ENCODE measurements around the gene TMEM178A.

The TMEM178A gene

GRCh38 chr2:39663187-39663930, 2.4 kb upstream of the TMEM178A start:
- Histone ChIP-seq H3K14ac (ENCODE audit: low read length) (no peak overlapping the region), H3K4me3 (ENCODE audit: low read depth, low read length) (no peak overlapping the region), H3K36me3 (ENCODE audit: control insufficient read depth in 1 of 2, insufficient read depth in 2 of 2, low read length in 2 of 2) (no peaks in the 10 kb centered on the region), H3K9me3 (ENCODE audit: insufficient read depth, low read depth, low read length) (no peaks in the 10 kb centered on the region), H3K79me1 (ENCODE audit: low read length) (peaks cover 2% of the 10 kb centered on the region), H2AK5ac (ENCODE audit: low read length) (no peak overlapping the region), H3K4ac (ENCODE audit: low read depth, low read length) (no peak overlapping the region), H3K4me1 (ENCODE audit: control insufficient read depth in 1 of 2, insufficient read depth in 2 of 2, low read length in 2 of 2) (no peaks in the 10 kb centered on the region), H2AFZ (ENCODE audit: insufficient read depth, low read length, poor library complexity) (no peak overlapping the region), H4K91ac (ENCODE audit: low read depth, low read length) (no peak overlapping the region), H2BK5ac (ENCODE audit: low read depth, low read length, poor library complexity) (no peak overlapping the region), H2BK12ac (ENCODE audit: low read length) (no peak overlapping the region), H2BK120ac (ENCODE audit: insufficient read depth, low read length, poor library complexity) (no peak overlapping the region), H3K18ac (ENCODE audit: low read length) (no peak overlapping the region), H3K23ac (ENCODE audit: low read length) (no peak overlapping the region), H4K12ac (ENCODE audit: low read depth, low read length) (no peak overlapping the region), H4K8ac (ENCODE audit: low read depth, low read length) (no peak overlapping the region), H3K27ac (ENCODE audit: low read depth, low read length) (no peak overlapping the region), H3K27me3 (ENCODE audit: insufficient read depth, low read length) (peaks cover 35% of the 10 kb centered on the region), H3K4me2 (ENCODE audit: low read length) (no peak overlapping the region), H3K9ac (ENCODE audit: low read length) (no peak overlapping the region), H3K79me2 (ENCODE audit: control insufficient read depth, insufficient read depth, low read length, poor library complexity) (no peaks in the 10 kb centered on the region)
- DNase-seq: peak in 1 of 2 donors; percentile 48
- WGBS (ENCODE audit: extremely low coverage, insufficient coverage, insufficient read length): no CpG with 5 or more reads among the region's 2 CpGs

DNA sequence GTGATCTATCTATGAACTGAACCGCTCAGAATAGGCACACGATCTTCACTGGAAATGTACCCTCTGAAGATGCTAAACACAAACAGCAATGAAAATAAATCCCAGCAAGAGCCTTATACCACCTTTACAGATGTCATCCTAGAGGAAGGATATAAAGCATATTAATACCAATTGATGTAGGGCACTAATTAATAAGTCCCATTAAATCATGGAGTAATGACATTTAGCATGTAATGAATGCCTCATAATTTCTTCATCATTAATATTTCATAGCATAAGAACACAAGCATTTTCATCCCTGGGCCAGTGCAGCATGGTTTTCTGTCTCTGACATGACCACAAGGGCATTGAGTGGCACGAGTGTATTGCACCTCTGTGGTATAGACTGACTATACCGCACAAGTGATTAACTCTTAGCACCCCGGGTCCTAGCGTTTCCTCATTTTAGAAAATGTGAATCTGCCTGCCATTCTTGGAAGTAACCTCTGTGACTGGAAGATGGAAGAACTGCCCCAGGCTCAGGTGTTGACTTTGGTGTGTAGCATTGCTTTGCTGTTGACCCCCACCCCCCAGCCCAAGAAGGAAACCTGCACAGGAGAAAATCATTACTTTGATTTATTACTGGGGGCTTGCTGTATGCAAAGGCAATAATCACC, 1.4 kb upstream of the TMEM178A start:
- H3K23ac ChIP-seq (ENCODE audit: low read length): no peak overlapping the region
- no peaks in the 10 kb centered on the region for H3K79me2 ChIP-seq (ENCODE audit: control insufficient read depth, insufficient read depth, low read length, poor library complexity)
- no CpG with 5 or more reads among the region's 6 CpGs for WGBS (ENCODE audit: extremely low coverage, insufficient coverage, insufficient read length)
- no peak overlapping the region for H3K9ac ChIP-seq (ENCODE audit: low read length)
- H3K18ac ChIP-seq (ENCODE audit: low read length): no peak overlapping the region
- no peak overlapping the region for H3K4me2 ChIP-seq (ENCODE audit: low read length)
- no peaks in the 10 kb centered on the region for H3K4me1 ChIP-seq (ENCODE audit: control insufficient read depth in 1 of 2, insufficient read depth in 2 of 2, low read length in 2 of 2)
- no peak overlapping the region for H2AK5ac ChIP-seq (ENCODE audit: low read length)
- DNase-seq: no peak
- no peaks in the 10 kb centered on the region for H3K9me3 ChIP-seq (ENCODE audit: insufficient read depth, low read depth, low read length)
- no peak overlapping the region for H4K8ac ChIP-seq (ENCODE audit: low read depth, low read length)
- no peak overlapping the region for H2BK120ac ChIP-seq (ENCODE audit: insufficient read depth, low read length, poor library complexity)
- no peak overlapping the region for H3K4ac ChIP-seq (ENCODE audit: low read depth, low read length)
- H4K91ac ChIP-seq (ENCODE audit: low read depth, low read length): no peak overlapping the region
- H3K4me3 ChIP-seq (ENCODE audit: low read depth, low read length): no peak overlapping the region
- no peak overlapping the region for H3K14ac ChIP-seq (ENCODE audit: low read length)
- H2BK12ac ChIP-seq (ENCODE audit: low read length): no peak overlapping the region
- H2BK5ac ChIP-seq (ENCODE audit: low read depth, low read length, poor library complexity): no peak overlapping the region
- peaks cover 35% of the 10 kb centered on the region for H3K27me3 ChIP-seq (ENCODE audit: insufficient read depth, low read length)
- H3K79me1 ChIP-seq (ENCODE audit: low read length): peaks cover 2% of the 10 kb centered on the region
- no peak overlapping the region for H3K27ac ChIP-seq (ENCODE audit: low read depth, low read length)
- no peaks in the 10 kb centered on the region for H3K36me3 ChIP-seq (ENCODE audit: control insufficient read depth in 1 of 2, insufficient read depth in 2 of 2, low read length in 2 of 2)
- no peak overlapping the region for H4K12ac ChIP-seq (ENCODE audit: low read depth, low read length)
- H2AFZ ChIP-seq (ENCODE audit: insufficient read depth, low read length, poor library complexity): no peak overlapping the region

DNA sequence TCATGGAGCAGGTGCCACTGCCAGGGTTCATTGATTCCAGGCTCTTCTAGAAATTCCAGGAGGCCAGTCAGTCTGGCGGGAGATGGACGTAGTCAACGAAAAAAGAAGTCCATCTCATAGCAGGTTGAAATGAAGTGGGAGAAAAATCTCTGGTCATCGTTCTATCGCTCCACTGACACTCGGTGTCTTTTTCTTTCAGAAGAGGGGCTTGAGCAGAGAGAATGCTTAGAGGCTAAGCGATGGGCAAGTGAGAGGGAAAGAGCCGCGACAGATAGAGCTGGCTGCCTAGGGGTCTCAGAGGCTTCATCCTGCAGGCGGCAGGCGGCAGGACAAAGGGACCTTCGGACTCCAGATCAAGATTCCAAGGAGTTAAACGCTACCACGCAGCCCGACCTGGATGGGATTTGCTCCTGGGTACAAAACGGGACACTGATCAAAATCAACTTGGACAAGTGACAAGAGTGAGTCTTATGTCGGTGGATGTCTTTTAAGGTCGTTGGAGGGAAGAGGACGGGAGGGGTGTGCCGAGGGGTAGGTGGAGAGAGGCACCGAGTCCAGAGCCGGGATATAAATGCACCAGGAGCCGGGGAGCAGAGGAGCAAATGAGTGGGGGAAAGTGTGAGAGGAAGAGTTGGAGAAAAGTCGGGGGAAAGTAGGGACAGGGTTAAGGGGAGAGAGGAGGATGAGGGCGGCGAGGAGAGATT, 677 bp upstream of the TMEM178A start:
- H3K9me3 ChIP-seq (ENCODE audit: insufficient read depth, low read depth, low read length): no peaks in the 10 kb centered on the region
- no peak overlapping the region for H3K14ac ChIP-seq (ENCODE audit: low read length)
- no peak overlapping the region for H3K23ac ChIP-seq (ENCODE audit: low read length)
- no peak overlapping the region for H3K4me3 ChIP-seq (ENCODE audit: low read depth, low read length)
- H3K4me2 ChIP-seq (ENCODE audit: low read length): peak overlapping the region; percentile 62
- peaks cover 35% of the 10 kb centered on the region for H3K27me3 ChIP-seq (ENCODE audit: insufficient read depth, low read length)
- no peak overlapping the region for H2BK120ac ChIP-seq (ENCODE audit: insufficient read depth, low read length, poor library complexity)
- no peaks in the 10 kb centered on the region for H3K79me2 ChIP-seq (ENCODE audit: control insufficient read depth, insufficient read depth, low read length, poor library complexity)
- DNase-seq: no peak
- 100% methylated on average over 1 of the region's 26 CpGs for WGBS (ENCODE audit: extremely low coverage, insufficient coverage, insufficient read length)
- H3K79me1 ChIP-seq (ENCODE audit: low read length): peaks cover 2% of the 10 kb centered on the region
- no peak overlapping the region for H4K91ac ChIP-seq (ENCODE audit: low read depth, low read length)
- no peak overlapping the region for H2BK5ac ChIP-seq (ENCODE audit: low read depth, low read length, poor library complexity)
- H3K18ac ChIP-seq (ENCODE audit: low read length): no peak overlapping the region
- no peak overlapping the region for H2BK12ac ChIP-seq (ENCODE audit: low read length)
- H3K4me1 ChIP-seq (ENCODE audit: control insufficient read depth in 1 of 2, insufficient read depth in 2 of 2, low read length in 2 of 2): no peaks in the 10 kb centered on the region
- H2AK5ac ChIP-seq (ENCODE audit: low read length): no peak overlapping the region
- H4K12ac ChIP-seq (ENCODE audit: low read depth, low read length): no peak overlapping the region
- H3K4ac ChIP-seq (ENCODE audit: low read depth, low read length): no peak overlapping the region
- H2AFZ ChIP-seq (ENCODE audit: insufficient read depth, low read length, poor library complexity): no peak overlapping the region
- no peaks in the 10 kb centered on the region for H3K36me3 ChIP-seq (ENCODE audit: control insufficient read depth in 1 of 2, insufficient read depth in 2 of 2, low read length in 2 of 2)
- no peak overlapping the region for H3K9ac ChIP-seq (ENCODE audit: low read length)
- no peak overlapping the region for H4K8ac ChIP-seq (ENCODE audit: low read depth, low read length)
- H3K27ac ChIP-seq (ENCODE audit: low read depth, low read length): no peak overlapping the region

DNA sequence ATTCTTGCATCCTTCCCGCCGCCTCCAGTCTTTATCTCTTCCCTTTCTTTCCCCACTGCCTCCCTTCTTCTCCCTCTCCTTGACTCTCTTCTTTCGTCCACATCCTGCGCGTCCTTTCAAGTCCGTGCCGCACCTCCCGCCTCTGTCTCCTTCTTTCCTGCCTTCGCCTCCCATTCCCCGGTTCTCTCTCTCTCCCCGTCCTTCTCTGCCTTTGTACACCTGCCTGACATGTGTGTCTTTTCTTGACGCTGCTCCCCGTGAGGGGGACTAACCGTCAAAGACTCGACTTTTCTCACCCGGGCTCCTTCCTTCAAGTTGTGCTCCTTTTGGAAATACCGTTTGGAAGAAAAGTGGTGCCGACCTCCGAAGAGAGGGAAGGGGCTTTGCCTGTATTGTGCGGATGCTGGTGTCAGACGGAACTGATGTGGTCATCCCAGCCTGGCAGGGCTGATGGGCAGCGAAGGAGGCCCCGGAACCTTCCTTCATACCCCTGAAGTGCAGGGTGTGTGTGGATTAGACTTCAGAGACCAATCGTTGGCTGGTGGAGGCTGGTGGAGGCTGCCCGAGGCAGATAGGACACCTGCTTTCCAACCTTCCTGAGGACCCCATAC, 879 bp downstream of the TMEM178A start:
- no peak overlapping the region for H3K27ac ChIP-seq (ENCODE audit: low read depth, low read length)
- no peak overlapping the region for H2AFZ ChIP-seq (ENCODE audit: insufficient read depth, low read length, poor library complexity)
- no peak overlapping the region for H3K9ac ChIP-seq (ENCODE audit: low read length)
- H3K14ac ChIP-seq (ENCODE audit: low read length): no peak overlapping the region
- H2BK120ac ChIP-seq (ENCODE audit: insufficient read depth, low read length, poor library complexity): no peak overlapping the region
- no CpG with 5 or more reads among the region's 25 CpGs for WGBS (ENCODE audit: extremely low coverage, insufficient coverage, insufficient read length)
- no peak overlapping the region for H2BK5ac ChIP-seq (ENCODE audit: low read depth, low read length, poor library complexity)
- no peak overlapping the region for H4K12ac ChIP-seq (ENCODE audit: low read depth, low read length)
- H3K4me2 ChIP-seq (ENCODE audit: low read length): peak overlapping the region; percentile 96
- H3K4me1 ChIP-seq (ENCODE audit: control insufficient read depth in 1 of 2, insufficient read depth in 2 of 2, low read length in 2 of 2): no peaks in the 10 kb centered on the region
- peak overlapping the region; percentile 80 for H3K4me3 ChIP-seq (ENCODE audit: low read depth, low read length)
- no peaks in the 10 kb centered on the region for H3K9me3 ChIP-seq (ENCODE audit: insufficient read depth, low read depth, low read length)
- no peak overlapping the region for H2AK5ac ChIP-seq (ENCODE audit: low read length)
- H3K27me3 ChIP-seq (ENCODE audit: insufficient read depth, low read length): peaks cover 35% of the 10 kb centered on the region
- H3K18ac ChIP-seq (ENCODE audit: low read length): no peak overlapping the region
- H3K4ac ChIP-seq (ENCODE audit: low read depth, low read length): no peak overlapping the region
- no peak overlapping the region for H2BK12ac ChIP-seq (ENCODE audit: low read length)
- H4K8ac ChIP-seq (ENCODE audit: low read depth, low read length): no peak overlapping the region
- no peak overlapping the region for H4K91ac ChIP-seq (ENCODE audit: low read depth, low read length)
- peak overlapping the region; percentile 50 for H3K23ac ChIP-seq (ENCODE audit: low read length)
- H3K36me3 ChIP-seq (ENCODE audit: control insufficient read depth in 1 of 2, insufficient read depth in 2 of 2, low read length in 2 of 2): no peaks in the 10 kb centered on the region
- no peaks in the 10 kb centered on the region for H3K79me2 ChIP-seq (ENCODE audit: control insufficient read depth, insufficient read depth, low read length, poor library complexity)
- DNase-seq: no peak
- H3K79me1 ChIP-seq (ENCODE audit: low read length): peaks cover 2% of the 10 kb centered on the region
